ENCODE data around the gene S1PR5.

DNA sequence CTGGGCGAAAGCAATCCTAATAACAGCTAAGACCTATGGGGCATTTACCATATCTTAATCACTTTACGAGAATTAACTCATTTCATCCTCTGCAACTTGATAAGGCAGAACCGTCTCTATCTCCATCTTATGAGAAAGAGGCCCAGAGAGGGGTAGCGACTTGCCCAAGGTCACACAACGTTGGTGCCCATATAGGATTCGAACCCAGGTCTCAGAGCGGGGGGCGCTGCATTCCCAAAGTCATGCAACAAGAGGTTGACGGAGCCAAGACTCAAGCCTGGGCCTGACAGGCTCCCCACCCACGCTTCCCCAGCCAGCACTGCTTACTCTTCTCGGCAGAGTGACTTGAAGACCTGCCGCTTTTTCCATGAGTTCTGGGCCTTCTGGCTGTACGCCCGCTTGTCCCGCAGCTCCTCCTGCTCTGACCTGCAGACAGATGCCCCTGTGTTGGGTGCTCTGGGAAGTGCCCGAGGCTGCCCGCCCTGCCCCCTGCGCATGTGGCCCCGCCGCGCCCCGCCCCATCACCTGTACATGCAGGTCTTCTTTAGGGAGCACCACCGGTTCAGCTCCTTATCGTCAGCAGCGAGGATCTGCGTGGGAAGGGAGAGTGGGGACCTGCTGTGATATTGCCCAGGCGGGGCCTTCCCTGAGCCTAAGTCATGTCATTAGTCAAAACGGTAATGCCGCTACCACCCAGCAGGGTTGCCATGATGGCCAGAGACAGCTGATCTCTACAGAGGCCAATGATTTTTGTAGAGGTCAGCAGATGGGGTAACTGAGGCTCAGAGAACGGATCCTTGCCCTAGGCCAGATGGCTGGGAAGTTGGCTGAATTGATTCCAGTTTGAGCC is 37.7 kb upstream of the S1PR5 start:
- TF ChIP-seq, protein P1, sequence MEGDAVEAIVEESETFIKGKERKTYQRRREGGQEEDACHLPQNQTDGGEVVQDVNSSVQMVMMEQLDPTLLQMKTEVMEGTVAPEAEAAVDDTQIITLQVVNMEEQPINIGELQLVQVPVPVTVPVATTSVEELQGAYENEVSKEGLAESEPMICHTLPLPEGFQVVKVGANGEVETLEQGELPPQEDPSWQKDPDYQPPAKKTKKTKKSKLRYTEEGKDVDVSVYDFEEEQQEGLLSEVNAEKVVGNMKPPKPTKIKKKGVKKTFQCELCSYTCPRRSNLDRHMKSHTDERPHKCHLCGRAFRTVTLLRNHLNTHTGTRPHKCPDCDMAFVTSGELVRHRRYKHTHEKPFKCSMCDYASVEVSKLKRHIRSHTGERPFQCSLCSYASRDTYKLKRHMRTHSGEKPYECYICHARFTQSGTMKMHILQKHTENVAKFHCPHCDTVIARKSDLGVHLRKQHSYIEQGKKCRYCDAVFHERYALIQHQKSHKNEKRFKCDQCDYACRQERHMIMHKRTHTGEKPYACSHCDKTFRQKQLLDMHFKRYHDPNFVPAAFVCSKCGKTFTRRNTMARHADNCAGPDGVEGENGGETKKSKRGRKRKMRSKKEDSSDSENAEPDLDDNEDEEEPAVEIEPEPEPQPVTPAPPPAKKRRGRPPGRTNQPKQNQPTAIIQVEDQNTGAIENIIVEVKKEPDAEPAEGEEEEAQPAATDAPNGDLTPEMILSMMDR (conservative IDR thresholded peaks at IDR 0.05; ENCODE audit: low read depth, low read length): no peak
- TF ChIP-seq EZH2 (IDR thresholded peaks at IDR 0.05; ENCODE audit: low read length, unreplicated experiment): no peak

Measured in PC-3 (cell line).